ENCODE measurements around the gene SH3RF3. TPM values are rescaled to one million over a fixed set of nuclear protein-coding genes. Genes with fewer than 3 reads are reported as not detected.

Gene SH3RF3
- total and polyA plus RNA-seq, 9 of the 15 experiments (the other 6 are each of a cell fraction or from before 2014, with no cell fraction given), result 0.02 TPM; not detected in 8

DNA sequence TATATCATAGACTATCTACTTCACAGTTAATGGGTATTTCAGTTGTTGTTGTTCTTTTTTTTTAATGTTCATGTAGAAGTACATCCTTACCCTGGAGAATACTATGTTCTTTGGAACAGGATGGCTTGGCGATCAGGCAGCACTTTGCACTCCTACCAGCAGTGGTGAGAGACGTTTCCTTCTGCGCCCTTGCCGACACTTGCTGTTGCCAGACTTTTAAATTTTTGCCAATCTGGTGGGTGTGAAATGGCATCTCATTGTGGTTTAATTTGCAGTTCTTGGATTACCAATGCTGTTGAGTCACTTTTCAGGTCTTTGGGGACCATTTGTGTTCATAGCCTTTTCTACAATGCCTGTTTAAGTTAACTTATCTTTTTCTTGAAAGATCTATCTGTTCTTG is 197.3 kb downstream of the SH3RF3 start (continued):
- no peak for TF ChIP-seq TCF7 (IDR thresholded peaks at IDR 0.05; ENCODE audit: borderline replicate concordance)
- TF ChIP-seq MCM2 (IDR thresholded peaks at IDR 0.05; ENCODE audit: low read depth), result no peak
- no peak for TF ChIP-seq RERE (CRISPR knock-in tag; IDR thresholded peaks at IDR 0.05; ENCODE audit: borderline replicate concordance)

DNA sequence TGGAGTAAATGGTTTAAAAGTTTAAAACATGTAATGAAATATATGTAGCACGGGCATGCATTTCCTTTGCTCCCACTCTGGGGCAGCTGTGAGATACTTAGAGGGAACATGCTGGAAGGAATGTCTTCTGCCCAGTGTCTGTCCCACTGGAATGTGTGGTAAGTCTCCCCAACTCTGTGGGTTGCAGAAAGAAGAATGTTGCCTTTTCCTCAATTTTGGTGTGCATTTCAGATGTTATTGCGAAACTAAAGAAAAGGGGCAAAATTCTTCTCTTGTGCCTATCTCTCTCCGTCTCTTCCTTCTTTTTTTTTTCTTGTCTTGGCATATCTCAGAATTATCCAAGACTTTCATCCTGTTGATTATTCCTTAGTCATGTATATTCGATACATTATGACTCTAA is 201.1 kb downstream of the SH3RF3 start:
- TF ChIP-seq, protein P1, sequence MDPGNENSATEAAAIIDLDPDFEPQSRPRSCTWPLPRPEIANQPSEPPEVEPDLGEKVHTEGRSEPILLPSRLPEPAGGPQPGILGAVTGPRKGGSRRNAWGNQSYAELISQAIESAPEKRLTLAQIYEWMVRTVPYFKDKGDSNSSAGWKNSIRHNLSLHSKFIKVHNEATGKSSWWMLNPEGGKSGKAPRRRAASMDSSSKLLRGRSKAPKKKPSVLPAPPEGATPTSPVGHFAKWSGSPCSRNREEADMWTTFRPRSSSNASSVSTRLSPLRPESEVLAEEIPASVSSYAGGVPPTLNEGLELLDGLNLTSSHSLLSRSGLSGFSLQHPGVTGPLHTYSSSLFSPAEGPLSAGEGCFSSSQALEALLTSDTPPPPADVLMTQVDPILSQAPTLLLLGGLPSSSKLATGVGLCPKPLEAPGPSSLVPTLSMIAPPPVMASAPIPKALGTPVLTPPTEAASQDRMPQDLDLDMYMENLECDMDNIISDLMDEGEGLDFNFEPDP (CRISPR knock-in tag; IDR thresholded peaks at IDR 0.05), result no peak
- TF ChIP-seq ZNF764 (CRISPR knock-in tag; IDR thresholded peaks at IDR 0.05; ENCODE audit: low read depth), result no peak
- no peak for TF ChIP-seq EWSR1 (IDR thresholded peaks at IDR 0.05; ENCODE audit: borderline replicate concordance, low read depth, partially characterized antibody)
- WGBS (ENCODE audit: insufficient coverage, low coverage, missing lambda C conversion rate), result 4% methylated on average over 3 of the region's 4 CpGs
- no peak for DNase-seq (ENCODE audit: extremely low read depth in 1 of 4, low spot score in 3 of 4)
- H3K9me3 ChIP-seq (replicated peaks; ENCODE audit: control insufficient read depth, insufficient read depth, low read depth, low read length), result no peaks in the 10 kb centered on the region
- in situ Hi-C loops (cut with MboI), result no loop called here
- BruUV-seq (replicated peaks), result no TSS peak
- no peaks in the 10 kb centered on the region for H3K79me2 ChIP-seq (ENCODE audit: control insufficient read depth, insufficient read depth, low read length)
- no peak overlapping the region for H3K27ac ChIP-seq (ENCODE audit: extremely low read depth, low read depth, low read length)
- ATAC-seq, result no peak
- ChIA-PET POLR2A (no interaction called here), CTCF (ENCODE audit: low intra/inter-chr PET ratio) (no interaction called here)
- no peak overlapping the region for H3K4me3 ChIP-seq
- H3K27me3 ChIP-seq (ENCODE audit: control insufficient read depth in 2 of 2, insufficient read depth in 2 of 2, low read length in 2 of 2), result peaks cover 3 to 28% of the 10 kb centered on the region in 2 experiments
- H3K4me1 ChIP-seq (replicated peaks in 1 of 2; ENCODE audit: control insufficient read depth in 2 of 2, insufficient read depth in 2 of 2, low read length in 2 of 2), result no peaks in the 10 kb centered on the region
- H4K20me1 ChIP-seq (replicated peaks; ENCODE audit: control insufficient read depth, insufficient read depth, low read length), result no peaks in the 10 kb centered on the region
- no peaks in the 10 kb centered on the region for H3K9me1 ChIP-seq (ENCODE audit: control insufficient read depth, insufficient read depth, low read length)
- H3K9ac ChIP-seq (ENCODE audit: insufficient read depth in 1 of 2, low read depth in 2 of 2, low read length in 2 of 2), result no peak overlapping the region
- no peaks in the 10 kb centered on the region for H3K36me3 ChIP-seq (ENCODE audit: control insufficient read depth, insufficient read depth, low read length)
- intact Hi-C loops (cut with micrococcal nuclease), result no loop called here
- H3K4me2 ChIP-seq (ENCODE audit: insufficient read depth, low read length), result no peak overlapping the region
- FAIRE-seq, result no peak
- H2AFZ ChIP-seq (ENCODE audit: low read depth, low read length), result no peak overlapping the region
